NCI-H2107 treated with DMSO at 0.1 percent for 48 hours (cell line): ENCODE data around the gene PLCXD1.
"Not testable (repeated sequence)": the region's sequence is repeated elsewhere in the genome, so short reads cannot be mapped to it uniquely, and the experiment has no call there.

Experiments used
- DNase-seq: peaks from one replicate; lab custom pipeline; 2025; ENCODE audit not compliant: unreplicated experiment; lab: John Stamatoyannopoulos, UW

The PLCXD1 gene, protein sequence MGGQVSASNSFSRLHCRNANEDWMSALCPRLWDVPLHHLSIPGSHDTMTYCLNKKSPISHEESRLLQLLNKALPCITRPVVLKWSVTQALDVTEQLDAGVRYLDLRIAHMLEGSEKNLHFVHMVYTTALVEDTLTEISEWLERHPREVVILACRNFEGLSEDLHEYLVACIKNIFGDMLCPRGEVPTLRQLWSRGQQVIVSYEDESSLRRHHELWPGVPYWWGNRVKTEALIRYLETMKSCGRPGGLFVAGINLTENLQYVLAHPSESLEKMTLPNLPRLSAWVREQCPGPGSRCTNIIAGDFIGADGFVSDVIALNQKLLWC

DNA sequence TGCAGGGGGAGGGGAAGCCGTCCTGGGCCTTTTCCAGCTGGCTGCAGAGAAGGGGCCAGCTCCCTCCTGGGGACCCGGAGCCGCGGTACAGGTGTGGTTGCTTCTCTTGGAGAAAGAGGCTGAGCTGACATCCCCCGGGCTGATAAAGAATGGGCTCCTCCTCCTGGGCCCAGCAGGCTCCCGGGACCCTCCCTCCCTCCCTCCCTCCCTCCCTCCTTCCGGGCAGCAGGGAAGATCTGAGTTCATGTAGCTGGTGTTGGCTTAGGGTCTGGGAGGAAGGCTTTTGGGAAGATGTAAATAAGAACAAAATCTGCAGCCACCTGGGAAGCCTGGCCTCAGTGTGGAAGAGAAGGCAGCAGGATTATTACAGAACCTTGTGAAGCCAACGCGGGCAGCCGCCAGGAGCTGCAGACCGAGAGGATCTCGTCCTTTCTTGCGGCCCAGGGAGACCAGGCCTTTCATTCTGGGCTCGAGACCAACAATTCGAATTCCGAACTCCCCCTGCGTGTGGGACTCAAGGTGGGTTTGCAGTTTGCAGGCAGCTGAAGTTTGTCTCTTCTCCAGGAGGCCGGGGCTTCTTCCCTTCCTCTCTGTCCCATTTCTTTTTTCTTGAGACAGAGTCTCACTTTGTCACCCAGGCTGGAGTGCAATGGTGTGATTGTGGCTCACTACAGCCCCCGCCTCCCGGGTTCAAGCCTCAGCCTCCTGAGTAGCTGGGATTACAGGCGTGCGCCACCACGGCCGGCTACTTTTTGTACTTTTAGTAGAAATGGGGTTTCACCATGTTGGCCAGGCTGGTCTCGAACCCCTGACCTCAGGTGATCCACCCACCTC is at the start of gene PLCXD1:
TSS of gene PLCXD1 (plus strand) at position 216 of the 834 bp plus-strand sequence. CDS start 2,807 bp downstream, outside the sequence.
- DNase-seq, result no peak

DNA sequence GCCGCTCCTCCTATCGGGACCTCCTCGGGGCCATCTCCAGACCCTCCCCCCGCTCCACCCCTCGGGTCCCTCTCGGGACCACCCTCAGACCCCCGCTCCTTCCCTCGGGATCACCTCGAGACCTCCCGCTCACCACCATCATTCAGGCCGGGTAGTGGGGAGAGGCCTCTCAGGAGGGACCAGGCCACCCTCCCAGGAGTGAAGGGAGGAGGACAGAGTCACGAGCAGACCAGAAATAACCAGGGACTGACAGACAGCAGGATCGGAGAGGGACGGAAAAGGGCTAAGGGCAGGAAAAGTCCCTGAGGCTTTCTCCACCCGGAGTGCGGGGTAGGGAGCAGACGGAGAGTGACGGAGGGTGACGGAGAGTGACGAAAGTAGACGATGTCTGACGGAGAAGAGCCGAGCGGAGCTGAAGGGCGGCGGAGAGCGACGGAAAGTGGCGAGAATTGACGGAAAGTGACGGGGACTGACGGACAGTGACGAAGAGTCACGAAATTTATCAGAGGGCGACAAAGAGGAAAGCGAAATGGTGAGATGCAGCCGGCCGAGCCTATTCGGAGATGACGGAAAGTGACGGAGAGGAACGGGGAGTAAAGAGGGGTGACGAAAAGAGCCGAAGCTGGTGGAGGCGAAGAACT is 49.4 kb upstream of the PLCXD1 start:
- not testable (repeated sequence) for DNase-seq

DNA sequence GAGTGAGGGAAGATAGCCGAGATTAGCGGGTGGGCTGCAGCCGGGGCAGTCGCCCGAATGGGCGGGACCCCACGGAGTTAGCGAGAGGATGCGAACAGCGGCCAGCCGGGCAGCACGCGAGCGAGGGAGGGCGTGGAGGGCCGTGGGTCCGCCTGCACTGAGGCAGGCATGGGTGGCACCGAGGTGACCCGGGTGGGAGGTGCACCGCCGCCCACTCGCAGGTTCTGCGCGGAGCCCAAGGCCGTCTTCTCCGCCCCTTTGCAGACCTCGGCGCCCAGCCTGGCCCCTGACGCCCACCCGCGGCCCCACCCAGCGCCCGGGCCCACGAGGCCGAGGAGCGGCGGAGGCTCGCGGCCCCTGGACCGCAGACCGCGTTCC is 48.9 kb upstream of the PLCXD1 start:
- DNase-seq, result not testable (repeated sequence)

DNA sequence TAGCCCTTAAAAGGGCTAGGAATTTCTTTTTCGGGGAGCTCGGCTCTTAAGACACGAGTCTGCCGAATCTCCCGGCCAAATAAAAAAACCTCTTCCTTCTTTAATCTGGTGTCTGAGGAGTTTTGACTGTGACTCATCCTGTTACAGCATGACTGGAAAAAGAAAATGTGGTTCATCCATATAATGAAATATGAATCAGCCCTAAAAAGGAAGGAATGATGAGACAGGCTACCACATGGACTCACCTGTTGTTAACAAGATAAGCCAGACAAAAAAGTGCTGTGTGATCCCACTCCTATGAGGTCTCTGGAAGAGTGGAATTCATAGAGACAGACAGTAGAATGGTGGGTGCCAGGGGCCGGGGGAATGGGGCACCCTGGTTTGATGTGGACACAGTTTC is 45.0 kb upstream of the PLCXD1 start:
- not testable (repeated sequence) for DNase-seq

DNA sequence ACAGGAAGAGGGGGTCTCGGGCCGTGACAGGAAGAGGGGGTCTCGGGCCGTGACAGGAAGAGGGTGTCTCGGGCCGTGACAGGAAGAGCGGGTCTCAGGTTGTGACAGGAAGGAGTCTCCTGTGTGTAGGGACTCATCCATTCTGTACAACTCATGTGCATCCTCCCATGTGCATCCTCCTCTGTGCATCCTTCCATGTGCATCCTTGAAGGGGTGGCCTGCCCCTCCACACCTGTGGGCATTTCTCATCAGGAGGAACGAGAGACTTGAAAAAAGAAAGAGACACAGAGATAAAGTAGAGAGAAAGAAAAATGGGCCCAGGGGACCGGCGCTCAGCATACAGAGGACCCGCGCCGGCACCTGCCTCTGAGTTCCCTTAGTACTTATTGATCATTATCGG is 30.2 kb upstream of the PLCXD1 start:
- DNase-seq, result no peak

DNA sequence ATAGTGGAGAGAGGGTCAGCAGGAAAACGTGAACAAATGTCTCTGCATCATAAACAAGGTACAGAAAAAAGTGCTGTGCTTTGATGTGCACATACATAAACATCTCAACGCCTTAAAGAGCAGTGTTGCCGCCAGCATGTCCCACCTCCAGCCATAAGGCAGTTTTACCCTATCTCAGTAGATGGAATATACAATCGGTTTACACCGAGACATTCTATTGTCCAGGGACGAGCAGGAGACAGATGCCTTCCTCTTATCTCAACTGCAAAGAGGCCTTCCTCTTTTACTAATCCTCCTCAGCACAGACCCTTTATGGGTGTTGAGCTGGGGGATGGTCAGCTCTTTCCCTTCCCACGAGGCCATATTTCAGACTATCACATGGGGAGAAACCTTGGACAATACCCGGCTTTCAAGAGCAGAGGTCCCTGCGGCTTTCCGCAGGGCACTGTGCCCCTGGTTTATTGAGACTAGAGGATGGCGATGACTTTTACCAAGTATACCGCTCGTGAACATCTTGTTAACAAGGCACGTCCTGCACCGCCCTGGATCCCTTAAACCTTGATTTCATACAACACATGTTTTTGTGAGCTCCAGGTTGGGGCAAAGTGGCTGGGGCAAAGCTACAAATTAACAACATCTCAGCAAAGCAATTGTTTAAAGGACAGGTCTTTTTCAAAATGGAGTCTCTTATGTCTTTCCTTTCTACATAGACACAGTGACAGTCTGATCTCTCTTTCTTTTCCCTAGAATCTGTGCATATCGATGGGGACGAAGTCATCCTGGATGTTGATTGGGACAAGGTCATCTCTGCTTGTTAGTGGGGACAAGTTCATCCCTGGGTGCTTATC is 29.6 kb upstream of the PLCXD1 start:
- DNase-seq, result not testable (repeated sequence)

DNA sequence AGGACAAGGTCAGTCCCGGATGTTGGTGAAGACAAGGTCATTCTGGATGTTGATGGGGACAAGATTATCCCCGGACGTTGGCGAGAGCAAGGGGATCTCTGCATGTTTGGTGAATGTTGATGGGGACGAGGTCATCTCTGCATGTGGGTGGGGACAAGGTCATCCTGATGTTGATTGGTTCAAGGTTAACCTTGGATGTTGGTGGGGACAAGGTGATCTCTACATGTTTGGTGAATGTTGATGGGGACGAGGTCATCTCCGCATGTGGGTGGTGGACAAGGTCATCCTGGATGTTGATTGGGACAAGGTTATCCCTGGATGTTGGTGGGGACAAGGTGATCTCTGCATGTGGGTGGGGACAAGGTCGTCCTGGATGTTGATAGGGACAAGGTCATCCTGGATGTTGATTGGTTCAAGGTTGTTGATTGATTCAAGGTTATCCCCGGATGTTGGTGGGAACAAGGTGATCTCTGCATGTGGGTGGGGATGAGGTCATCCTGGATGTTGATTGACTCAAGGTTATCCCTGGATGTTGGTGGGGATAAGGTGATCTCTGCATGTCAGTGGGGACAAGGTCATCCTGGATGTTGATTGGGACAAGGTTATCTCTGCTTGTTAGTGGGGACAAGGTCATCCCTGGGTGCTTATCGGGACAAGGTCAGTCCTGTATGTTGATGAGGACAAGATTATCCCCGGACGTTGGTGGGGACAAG is 28.8 kb upstream of the PLCXD1 start:
- DNase-seq, result no peak

DNA sequence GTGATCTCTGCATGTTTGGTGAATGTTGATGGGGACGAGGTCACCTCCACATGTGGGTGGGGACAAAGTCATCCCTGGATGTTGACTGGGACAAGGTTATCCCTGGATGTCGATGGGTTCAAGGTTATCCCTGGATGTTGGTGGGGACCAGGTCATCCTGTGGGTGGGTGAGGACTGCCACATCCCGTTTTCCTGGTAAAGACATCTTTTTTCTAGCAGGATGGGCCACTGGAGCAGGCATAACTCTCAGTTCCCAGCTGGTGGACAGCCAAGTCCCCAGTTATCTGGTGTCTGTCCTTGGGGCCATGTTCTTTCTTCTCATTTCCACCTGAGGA is 28.3 kb upstream of the PLCXD1 start:
- DNase-seq, result no peak

DNA sequence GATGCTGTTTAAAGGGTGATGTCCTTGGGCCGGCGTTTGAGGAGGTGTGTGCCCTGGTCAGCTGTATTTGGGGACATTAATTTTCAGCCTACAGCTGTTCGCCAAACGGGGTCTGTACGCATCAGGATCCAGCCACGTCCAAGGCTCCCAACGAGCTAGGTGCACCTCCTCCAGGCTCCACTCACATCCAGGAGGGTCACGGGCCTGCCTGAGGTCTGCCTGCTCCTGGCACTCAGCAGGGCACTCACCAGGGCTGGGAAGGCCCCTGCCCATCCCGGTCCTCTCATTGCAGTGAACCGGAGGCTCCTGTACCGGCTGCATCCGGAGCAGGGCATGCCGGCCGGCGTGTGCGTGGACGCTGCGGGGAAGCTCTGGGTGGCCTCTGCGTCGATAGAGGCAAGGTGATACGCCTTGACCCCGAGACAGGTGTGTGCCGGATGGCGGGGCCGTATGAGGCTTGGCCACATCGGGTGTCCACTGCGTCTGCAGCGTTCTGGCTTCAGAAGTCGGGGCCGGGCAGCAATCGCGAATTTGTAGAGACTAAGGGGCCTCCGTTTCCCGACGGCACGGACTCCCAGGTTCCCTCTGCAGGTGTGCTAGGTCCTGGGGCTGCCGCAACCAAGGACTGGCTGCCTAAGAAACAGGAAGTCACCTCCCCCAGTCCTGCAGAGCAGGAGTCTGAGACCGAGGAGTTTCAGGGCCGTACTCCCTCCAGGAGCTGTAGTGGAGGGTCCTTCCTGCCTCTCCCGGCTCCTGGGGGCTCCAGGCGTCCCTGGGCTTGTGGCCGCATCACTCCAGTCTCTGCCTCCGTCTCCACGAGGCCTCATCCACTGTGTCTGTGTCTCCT is 27.5 kb upstream of the PLCXD1 start:
- no peak for DNase-seq

DNA sequence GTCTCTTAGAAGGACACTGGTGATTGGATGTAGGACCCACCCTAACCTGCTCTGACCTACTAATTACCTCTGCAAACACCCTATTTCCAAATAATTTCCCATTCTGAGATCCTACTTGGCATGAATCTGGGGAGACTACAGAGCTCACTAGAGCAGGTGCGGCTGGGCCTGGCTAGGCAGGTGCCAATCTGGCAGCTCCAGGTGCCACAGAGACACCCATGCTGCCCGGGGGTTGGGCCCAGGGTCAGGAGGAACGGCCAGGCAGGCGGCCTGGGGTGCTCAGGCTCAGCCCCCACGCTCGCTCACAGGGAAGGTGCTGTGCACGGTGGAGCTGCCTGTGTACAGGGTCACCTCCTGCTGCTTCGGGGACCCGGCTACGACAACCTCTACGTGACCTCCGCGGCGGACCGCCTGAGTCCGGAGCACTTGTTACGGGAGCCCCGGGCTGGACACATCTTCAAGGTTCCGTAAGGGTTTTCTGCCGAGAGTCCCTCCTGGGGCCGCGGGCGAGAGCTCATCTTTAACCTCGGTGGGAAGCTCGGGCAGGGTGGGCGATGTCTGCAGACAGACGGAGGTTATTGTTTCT is 26.5 kb upstream of the PLCXD1 start:
- DNase-seq, result no peak

DNA sequence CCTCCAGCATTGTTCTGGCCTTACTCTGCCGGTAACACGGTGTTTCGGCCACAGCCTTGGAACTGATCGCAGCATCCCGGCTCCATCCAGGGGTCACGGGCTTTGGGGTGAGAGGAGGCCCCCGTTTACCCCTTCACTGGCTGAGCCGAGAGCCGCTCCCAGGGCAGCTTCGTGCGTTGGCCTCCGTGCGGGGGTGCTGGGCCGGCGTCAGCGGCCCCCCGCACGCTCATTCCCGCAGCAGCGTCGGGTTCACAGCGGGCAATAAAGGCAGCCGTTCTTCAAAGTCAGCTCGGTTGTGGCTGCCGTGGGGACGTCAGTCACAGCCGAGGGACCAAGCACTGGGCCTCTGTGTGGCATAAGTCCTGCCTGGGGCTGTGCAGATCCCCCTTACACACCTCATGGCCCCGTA is 25.3 kb upstream of the PLCXD1 start:
- no peak for DNase-seq

DNA sequence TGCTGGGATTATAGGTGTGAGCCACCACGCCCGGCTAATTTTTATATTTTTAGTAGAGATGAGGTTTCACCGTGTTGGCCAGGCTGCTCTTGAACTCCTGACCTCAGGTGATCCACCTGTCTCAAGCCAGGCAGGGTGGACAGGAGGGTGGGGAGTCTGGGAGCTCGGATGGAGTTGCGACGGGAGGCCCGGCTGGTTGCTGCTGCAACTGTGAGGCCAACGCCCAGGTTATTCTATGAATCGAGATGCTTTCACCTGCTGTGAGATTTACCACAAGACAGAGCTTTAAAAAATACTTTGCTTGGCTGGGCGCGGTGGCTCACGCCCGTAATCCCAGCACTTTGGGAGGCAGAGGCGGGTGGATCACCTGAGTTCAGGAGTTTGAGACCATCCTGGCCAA is 24.1 kb upstream of the PLCXD1 start:
- DNase-seq, result not testable (repeated sequence)

DNA sequence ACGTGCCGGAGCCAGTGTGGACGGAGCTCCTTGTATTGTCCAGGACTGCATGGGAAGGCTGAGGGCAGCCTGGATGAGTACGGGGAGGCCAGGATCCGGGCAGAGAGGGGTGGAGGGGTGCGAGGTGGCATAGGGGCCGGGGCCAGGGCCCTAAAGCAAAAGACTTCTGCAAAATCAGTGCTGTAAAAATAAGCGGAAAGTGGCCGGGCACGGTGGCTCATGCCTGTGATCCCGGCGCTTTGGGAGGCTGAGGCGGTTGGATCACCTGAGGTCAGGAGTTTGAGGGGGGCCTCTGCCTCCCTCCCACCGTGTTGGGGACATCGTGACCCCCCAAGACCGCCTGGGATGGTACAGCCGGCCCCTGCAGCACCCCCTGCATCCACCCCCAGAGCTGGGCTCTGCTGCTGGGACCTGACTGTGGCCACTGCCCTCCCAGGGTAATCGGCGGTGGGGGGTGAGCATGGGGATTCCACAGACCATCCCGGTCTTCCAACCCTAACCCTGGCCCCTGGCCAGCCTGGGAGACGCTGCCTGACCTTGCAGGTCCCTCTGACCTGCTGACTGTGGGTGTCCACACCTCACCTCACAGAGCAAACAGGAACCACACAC is 23.4 kb upstream of the PLCXD1 start:
- no peak for DNase-seq

DNA sequence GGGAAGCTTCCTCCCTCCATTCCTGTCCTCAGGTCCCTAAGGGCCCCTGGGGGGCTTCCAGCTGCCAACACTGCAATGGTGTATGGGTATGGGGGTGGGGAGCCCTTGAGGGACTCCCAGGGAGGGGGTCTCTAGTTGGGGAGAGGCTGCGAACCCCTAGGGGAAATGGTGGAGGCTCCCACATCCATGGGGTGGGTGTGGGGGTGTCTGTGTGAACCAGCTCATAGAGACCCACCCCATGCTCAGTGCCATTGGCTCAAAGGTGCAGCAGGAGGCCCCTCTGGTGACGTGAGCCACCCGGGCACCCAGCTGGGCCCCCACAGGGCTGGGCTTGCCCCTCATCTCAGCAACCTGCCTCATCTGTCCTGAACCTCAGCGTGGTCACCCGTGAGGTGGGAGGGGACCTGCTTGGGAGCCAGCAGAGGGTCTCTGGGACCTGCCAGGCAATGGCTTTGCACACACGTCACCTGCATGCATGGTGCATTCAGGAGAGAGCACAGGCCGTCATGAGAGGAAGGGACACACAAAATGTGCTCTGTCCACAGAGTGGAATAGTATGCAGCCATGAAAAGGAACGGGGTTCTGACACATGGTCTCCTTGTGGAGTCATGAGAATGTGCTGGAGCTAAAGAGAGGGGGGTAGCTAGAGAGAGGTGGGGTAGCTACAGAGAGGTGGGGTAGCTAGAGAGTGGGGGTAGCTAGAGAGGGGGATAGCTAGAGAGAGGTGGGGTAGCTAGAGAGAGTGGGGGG is 22.7 kb upstream of the PLCXD1 start:
- DNase-seq, result no peak

DNA sequence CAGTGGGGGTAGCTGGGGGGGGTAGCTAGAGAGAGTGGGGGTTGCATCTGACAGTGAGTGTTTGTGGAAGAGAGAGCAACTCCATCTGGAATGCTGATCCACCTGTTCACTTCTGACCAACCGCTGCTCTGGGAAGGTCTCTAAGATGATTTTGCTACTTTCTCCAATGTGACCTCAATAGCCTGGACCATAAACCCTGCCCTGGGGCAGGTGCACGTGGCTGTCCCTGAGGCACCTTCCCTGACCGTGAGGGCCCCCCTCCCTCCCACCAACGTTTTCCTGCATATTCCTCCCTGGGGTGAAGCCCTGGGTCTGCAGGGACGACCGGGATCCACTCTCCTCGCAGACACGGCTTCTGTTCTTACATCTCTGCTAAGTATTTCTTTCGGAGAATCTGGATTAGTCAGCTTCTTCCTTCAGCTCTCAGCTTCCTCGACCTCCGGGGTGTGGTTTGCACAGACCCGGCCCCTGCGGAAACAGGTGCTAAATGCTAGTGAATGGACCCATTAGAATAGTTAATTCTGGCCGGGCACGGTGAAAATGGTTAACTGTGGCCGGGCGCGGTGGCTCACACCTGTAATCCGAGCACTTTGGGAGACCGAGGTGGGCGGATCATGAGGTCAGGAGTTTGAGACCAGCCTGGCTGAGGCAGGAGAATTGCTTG is 21.4 kb upstream of the PLCXD1 start:
- no peak for DNase-seq

DNA sequence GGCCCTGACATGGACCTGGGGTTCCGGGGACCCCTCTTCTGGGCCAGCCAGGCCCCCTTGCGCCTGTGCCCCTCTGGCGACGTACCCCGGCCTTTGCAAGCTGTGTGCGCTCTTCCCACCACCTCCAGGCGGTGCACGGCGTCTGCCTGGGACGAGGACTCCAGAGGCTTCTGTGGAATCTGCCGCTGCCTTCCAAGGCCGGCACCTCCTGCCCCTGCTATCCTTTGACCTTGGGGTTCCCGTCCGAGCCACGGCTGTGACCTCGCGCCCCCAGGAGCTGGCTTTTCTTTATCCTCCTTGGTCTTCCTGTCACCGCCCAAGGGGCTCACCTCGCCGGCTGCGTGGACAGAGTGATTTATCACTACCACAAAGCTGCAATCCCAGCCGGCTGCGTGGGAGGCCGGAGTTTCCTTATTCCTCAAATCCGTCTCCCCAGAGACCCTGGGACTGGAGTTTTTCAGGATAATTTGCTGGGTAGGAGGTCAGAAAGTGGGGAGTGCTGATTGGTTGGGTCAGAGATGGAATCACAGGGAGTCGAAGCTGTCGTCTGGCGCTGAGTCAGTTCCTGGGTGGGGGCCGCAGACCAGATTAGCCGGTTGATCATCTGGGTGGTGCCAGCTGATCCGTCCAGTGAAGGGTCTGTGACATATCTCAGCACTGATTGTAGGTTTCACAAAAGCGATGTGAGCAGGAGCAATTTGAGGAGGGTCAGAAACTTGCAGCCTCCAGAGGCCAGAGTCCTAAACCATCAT is 19.8 kb upstream of the PLCXD1 start:
- DNase-seq, result no peak

DNA sequence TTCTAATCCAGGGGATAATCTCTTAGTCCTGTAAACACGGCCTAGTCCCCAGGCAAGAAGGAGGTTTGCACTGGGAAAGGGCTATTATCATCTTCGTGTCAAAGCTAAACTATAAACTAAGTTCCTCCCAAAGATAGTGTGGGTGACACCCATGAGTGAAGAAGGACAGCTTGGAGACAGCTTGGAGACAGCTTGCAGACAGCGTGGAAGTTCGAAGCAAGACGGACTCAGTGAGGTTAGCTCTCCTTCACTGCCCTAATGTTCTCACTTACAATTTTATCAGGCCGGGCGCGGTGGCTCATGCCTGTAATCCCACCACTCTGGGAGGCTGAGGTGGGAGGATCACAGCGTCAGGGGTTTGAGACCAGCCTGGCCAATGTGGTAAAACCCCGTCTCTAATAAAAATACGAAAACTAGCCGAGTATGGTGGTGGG is 19.2 kb upstream of the PLCXD1 start:
- no peak for DNase-seq
